NOMO-1 treated with dmso at 0.1 percent for 144 hours (cell line): ENCODE results near the gene EFCAB6.

Source experiments
- DNase-seq: peaks from one replicate; lab custom pipeline; 2025; ENCODE audit not compliant: unreplicated experiment; lab: John Stamatoyannopoulos, UW

EFCAB6 gene

DNA sequence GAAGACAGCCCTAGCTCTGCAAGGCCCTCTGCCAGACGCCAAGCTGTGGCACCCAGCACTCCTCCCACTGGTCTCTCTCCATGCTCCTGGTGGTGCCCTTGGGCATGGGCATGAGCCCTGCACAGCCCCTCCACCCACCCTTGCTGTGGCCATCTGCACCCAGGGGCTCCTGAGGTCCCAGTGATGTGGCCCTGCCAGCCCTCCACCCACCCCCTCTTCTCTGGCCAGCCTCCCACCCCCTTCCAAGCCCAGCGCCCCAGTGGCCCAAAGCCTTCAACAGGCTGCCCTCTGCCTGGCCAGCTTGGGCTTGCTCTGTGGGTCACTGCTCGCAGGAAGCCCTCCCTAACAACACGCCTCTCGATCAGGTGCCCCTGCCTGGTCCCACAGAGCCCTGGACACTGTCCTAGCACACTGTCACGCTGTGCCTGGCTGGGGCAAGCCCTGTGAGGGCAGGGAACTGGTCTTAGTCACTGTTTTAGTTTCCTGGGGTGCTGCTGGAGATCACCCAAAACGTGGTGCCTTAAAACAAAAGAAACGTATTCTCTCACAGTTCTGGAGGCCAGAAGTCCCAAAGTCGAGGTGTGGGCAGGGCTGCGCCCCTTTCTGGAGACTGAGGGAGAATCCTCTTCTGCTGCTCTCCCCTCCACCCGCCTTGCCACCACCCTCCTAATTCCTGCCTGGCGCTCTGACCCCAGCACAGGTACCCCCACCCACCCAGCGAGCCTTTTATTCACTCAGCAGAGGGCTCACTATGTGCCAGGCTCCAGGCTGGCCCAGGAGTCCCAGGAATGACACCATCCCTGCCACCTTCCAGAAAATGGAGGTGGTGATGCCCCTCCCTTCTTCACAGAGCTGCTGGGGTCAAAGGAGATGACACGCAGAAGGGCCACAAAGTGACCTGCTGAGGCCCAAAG lies 35.5 kb upstream of the EFCAB6 start:
- DNase-seq: no peak

DNA sequence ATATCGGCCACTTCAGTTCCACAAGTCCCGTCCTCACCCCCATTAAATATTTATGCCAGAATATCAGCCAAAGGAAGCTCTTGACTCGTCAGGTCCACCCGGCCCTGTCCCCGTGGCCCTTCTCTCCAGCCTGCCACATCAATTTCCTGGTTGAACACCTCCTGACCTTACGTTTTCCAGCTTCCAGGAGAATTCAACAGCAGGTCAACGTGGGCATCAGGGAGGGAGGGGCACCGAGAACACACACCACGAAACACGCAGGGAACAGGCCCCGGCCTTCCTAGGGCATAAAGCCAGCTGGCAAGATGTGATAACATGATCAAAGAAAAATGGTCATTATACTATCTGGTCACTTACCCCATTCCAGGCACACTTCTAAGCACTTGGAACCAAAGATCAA lies 34.9 kb upstream of the EFCAB6 start:
- DNase-seq: no peak

DNA sequence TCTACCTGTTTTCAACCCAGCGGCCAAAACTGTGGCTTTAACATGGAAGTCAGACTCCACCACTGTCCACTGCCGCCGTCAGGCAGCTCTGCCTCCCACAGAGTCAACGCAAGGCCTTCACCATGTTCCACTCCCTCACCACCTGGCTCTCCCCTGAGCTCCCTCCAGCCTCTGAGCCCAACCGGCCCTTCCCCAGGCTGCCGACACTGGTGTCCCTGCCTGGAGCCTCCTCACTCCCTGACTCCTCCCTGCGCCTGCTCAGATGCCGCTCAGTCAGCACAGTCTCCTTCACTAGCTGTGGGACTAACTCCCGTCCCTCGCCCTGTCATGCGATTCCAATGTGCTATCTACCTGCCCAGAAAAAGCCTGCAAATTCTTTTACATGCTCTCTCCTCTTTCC lies 33.9 kb upstream of the EFCAB6 start:
- DNase-seq: no peak

DNA sequence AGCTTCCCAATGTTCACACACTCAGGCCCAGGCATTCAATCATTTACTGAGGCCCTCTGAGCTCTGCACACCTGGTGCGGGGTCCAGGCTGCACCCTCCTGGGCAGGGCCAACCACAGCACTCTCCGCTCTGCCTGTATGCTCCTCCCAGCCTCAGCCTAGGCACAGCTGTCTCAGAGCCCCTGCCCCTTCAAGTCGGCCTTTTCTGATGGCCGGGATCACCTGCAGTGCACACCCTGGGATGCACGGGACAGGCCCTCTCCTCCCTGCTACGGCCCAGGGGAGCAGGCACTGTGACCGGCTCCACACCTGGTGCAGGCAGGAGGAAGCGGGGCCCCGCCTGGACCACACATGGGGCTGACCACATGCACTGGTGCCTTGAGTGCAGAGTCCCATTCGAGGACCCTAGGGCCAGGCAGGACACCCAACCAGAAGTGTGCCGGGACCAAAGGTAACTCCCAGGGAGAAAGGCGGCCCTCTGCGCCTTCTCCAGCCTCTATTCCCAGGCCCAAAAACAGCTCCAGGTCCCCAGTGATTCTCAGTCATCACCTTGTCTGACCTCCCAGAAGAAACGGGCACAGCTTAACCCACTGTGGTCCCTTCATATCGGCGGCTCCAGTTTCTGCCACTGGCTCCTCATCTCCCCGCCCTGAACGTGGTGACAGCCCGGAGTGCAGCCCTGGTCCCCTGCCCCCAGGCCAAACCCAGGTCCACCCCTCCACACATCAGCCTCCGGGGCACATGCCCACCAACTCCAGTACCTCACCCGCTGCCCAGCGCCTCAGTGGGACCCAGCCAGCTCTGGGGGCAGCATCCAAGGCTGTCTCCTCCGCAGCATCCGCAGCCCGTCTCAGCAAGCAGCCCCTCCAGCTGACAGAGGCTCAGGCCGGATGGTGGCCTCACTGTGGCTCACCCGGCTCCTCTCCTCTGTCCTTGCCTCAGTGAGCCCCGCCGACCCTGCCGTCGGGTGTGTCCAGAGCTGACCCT lies 32.7 kb upstream of the EFCAB6 start:
- no peak for DNase-seq

DNA sequence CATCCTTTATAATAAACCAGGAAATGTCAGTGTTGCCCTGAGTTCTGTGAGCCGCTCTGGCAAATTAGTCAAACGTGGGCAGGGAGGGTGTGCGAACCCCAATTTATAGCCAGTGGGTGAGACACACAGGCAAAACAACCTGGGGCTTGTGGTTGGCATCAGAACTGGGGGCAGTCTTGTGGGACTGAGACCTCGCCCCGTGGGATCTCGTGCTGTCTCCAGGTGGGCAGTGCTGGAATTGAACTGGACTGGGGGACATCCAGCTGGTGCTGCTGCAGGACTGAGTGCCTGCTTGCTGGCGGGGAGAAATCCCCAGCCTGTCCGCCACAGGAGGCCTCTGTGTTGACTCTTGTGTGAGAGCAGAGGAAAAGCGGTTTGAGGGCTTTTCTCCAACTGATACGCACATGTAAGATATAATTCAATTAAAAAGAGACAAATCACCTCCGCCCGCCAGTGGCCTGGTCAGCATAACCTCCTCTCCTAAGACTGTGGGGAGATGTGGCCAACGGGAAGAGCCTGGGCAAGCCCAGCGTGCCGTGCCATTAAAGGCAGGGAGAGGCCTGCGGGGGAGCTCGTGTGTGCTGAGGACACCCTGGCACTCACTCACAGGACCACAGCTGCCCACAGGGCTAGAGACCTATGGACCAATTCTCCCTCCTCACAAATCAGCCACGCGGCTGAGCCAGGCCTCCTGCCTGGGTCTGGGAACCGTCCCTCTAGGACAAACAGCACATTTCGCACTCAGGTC lies 31.9 kb upstream of the EFCAB6 start:
- no peak for DNase-seq

DNA sequence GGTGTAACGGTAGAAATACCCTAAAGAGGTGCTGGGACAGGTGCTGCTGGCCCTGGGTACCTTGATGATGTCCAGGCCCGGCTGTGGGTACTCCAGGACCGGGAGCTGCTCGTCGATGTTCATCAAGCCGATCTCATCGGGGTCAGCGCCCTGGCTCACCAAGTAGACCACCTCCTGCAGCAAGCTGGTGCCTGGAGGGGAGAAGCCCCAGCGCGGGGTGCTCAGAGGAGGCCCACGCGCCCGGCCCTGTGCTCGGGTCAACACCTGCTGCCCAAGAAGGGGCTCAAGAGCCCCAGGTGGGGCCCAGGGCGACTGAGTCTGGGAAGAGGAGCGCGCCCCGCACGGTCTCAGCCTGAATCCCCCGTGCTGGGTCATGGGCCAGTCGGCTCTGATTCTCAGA lies 29.6 kb upstream of the EFCAB6 start:
- no peak for DNase-seq

DNA sequence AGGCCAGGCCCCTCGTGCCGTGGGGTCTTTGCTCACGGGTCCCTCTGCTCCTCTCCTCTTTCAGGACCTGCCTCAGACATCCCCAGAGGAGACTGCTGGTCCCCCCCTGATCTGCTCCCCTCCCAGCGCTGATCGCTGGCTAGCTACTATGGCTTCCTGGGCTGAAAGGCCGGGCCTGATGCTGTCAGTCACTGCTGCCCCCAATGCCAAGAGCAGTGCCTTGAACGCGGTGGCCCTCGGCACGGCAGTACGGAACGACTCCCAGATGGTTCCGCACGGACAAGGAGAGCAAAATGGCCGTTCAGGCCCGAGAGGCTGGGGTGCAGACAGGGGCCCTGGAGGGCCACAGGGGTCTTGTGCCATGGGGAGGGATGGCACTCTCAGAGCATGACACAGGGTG lies 28.7 kb upstream of the EFCAB6 start:
- DNase-seq: no peak

DNA sequence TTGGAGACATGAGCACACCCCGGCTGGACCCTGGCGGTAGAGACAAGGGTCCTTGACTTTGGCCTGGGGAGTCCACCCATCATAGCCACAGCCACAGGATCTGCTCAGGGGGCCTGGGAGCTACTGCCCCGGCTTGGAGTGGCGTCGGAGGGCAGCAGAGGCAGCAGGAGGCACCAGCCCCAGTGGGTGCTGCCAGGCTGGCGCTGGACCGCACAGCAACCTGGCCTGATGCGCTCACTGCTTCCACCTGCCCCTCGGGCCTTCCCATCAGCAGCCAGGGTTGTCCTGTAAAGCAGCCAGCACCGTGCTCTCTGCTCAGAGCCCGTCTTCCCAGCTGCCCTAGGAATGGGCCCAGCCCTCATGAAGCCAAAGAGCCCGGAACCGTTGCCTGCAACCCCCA lies 28.3 kb upstream of the EFCAB6 start:
- DNase-seq: no peak

DNA sequence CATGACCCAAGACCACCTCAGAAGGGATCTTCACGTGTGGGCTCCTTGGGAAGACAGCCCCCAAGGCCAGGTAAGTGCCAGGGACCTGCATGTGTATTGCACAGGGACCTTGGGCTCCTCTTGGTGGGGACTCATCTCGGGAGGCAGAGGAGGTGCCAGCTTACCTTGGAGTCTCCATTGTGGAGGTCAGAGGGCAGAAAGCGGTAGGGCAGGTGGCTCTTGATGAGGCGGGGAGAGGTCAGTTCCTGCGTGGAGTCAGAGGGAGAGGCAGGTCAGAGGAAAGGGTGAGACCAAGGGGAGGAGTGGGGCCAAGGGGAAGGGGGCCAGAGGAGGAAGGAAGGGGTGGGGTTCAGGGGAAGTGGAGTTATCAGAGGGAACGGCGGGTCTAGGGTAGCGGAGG lies 27.7 kb upstream of the EFCAB6 start:
- DNase-seq: no peak

DNA sequence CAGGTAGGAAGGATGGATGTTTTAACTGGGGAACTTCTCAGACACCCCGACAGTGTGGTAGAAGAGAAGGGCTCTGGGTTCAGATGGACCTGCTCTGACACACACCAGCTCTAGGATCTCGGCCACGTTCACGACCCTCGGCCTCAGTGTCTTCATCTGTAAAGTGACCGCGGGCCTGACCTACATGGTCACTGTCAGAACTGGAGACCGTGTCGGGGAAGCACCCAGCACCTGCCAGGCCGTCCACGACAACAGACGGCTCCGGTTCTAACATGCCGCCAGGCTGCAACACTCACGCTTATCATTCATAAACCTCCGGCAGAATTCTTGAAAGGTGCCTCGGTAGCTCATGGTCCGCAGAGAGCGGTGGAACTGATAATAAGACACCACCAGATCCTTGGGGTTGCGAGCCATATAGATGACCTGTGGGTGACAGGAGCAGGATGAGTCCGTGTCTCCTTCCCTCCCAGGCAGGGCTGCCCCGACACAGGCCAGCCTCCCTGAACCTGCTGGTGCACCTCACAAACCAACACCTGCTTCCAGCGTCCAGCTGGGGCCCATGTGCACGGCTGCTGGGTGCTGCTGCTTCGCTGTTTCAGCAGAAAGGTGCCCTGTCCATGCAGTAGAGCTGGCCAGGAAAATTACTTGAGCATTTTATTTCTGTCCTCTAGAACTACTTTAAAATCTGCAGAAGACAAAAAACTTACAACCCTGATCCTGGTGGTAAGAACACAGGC lies 26.6 kb upstream of the EFCAB6 start:
- DNase-seq: no peak

DNA sequence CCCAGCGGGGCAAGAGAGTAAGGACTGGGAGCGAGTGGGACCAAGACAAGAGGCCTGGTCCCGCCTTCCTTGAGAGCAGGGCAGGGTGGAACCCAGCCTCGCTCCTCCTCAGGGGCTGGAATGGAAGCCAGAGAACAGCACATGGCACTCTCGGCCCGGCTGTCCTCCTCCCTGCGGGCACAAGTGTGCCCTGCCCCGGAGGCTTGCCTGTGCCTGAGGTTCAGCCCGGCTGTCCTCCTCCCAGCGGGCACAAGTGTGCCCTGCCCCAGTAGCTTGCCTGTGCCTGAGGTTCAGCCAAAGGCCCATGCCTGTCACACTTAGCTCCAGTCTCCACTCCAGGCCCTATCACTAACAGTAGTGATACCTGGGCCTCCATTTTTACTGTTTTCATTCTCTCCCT lies 26.1 kb upstream of the EFCAB6 start:
- DNase-seq: no peak

DNA sequence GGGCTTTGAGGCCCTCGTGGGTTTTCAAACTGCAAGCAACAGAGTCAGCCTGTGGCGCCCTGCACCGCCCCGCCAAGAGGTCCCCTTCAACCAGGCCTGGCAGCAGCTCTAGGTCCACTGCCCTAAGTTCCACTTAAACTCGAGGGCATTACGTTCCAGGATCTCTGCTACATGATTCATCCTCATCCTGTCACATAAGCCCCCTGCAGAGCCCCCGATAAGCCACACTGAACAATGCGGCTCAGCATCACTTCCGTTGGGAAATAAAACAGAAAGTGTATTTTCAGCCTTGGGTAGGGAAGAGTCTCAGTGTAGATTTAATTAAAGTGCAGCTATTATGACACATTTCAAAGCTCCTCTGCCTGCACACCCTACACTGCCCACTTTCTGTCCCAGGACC lies 25.6 kb upstream of the EFCAB6 start:
- no peak for DNase-seq

DNA sequence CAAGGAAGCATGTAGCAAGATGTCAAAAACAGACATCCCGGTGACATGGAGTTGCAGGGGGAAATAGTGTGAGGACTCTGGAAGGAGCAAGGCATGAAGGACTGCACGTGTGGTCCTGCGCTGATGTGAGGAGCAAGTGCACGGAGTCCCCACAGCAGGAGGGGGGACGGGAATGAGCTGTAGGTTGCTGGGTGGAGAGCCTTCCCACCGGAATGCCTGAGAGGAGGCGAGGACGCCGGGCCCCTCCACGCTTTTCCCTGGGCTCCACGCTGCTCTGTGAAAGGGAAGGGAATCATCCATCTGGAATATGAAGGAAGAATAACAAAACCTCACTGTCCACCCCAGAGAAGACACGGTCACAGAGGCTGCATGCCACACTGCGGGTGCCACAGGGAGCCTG lies 23.6 kb upstream of the EFCAB6 start:
- no peak for DNase-seq

DNA sequence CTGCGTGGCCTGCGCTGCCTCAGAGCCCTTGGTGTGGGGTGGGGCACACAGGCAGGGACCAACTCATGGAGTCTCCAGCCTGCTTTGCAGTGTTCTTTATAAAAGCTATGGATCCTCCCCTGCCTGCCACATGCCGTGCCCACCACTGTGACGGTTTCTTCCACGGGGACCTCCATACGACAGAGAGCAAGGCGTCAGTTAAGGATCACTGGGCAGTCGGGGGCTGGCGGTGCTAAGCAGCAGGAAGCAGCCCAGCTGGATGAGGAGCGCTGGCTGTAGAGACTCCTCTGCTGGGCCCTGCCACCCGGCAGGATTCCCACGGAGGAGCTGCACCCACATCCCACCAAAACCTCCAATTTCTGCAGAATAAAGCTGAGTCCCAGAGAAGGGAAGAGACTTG lies 23.1 kb upstream of the EFCAB6 start:
- DNase-seq: no peak

DNA sequence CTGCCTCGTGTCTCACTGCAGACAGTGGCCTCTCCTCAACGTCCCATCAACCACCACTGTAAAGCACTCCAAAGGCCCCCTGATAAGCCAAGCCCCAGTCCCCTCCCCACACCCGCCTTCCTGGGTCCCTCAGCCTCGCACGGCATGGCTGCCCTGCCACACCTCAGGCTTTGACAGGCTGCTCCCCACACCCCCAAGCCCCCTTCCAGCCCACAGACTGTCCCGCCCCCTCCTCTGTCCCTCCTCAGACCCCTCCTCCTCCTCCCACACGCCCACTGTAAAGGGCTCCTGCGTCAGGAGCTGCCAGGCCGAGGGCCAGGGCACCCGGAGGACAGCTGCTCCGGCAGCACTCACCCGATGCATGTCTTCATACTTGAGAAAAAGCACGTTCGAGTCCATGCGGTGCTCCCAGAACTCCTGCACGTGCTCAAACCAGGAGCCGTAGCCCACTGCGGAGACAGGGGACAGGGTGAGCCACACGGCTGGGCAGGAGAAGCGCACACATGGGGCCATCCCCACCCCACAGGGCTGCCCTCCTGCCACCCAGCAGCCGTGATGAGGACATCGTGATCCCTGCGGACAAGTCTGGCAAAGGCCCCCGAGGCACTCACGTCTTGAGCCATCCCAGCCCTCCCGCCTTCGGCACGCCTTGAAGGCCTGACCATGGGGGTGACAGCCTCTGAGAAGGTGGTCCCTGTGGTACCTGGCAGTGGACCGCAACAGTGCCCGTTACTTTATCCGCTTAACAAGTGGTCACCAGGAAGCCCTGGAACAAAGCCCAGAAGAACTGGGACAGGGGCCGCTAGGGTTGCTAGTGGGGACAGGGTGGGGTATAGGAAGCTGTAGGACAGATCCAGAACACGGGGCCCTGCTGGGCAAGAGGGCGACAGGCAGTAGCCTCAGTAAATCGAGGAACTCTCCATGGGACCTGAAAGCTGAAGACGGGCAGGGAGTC lies 21.5 kb upstream of the EFCAB6 start:
- DNase-seq: no peak

DNA sequence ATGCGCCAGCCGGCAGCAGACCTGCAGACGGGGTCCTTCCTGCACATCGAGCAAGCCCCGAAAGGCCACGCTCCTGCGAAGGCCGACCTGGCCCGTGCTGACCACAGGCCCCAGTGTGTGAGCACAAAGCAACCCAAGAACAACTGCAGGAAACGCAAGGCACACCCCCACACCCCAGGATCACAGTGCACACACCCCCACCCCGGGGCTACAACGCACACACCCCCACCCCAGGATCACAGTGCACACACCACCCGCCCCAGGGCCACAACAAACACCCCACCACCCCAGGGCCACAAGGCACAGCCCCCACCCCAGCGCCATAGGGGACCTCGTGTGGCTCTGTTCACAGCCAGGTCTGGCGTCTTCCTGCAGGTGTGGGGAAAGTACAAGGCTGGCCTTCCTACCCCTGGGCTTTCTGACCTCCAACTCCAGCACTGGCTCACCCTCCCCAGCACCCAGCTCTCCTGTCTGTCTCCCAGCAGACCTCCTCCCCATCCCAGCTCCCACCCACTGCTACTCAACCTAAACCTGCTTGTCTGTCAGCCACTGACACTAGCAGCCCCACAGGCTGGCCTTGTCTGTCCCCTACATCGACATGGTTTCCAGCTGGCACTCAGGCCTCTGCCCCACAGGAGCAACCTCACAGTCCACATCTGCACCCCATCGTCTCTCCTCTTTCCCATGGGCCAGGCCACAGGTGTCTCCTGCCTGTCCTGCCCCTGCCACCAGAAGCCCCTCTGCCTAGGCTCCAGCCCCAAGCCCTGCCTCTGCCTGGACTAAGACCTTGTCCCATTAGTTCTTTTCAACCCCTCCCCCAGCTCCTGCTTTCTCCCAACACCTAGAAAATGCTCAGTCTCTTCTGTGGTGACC lies 20.5 kb upstream of the EFCAB6 start:
- DNase-seq: no peak

DNA sequence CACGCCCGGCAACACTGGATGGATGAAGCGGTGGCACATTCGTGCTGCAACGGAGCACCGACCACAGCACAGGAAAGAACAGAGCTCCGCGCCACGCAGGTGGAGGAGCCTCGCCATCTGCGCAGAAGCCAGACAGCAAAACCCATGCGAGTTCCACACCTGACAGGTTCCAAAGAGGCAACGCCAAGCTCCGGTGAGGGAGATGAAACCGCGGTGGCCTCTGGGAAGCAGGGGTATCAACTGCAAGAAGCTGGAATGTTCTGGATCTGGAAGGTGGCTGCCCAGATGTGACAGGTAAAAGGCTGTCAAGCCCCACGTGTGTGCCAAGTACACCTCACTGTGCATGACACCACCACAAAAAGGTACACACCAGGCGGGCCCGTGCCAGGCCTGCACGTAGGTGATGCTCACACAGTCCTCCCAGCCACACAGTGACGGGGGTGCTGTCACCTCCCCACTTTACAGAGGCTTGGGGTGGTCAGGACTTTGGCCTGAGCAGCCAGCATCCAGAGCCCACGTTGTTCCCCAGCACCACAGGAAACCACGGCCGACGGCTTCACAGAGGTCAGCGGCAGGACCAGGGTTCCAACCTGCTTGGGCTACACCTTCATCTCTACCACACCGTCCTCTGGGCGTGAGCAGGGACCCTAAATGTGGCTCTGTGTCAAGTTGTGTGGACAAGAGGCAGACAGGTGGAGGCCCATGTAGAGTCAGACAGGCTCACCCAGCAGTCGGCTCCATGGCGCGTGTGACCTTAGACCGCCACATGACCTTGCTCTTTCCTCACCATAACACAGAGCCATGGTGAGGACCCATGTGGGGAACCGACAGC lies 19.7 kb upstream of the EFCAB6 start:
- no peak for DNase-seq
